GM12878 (cell line): ENCODE measurements around the gene DDX10. TPM values are rescaled to one million over a fixed set of nuclear protein-coding genes. Genes with fewer than 3 reads are reported as not detected.

Source experiments
- ATAC-seq: fragments of 200-7000 bp; cut with Tn5 transposase; 3 replicates; pipeline ENCODE4 v1.9.1; 2020; ENCODE audit warnings: mild to moderate bottlenecking, moderate library complexity
- BruUV-seq: library from RNA; stranded (reverse); fragments of 400-500 nt; replicated peaks from 2 replicates; lab custom pipeline; 2021; lab: Mats Ljungman, UMichigan
- CTCF ChIA-PET: fragments of 300-600 bp; sonication (Branson Sonifier 250); formaldehyde crosslinking; extraction: SDS; loops from one replicate; lab custom pipeline; 2021; ENCODE audit warnings: inconsistent platforms; lab: Yijun Ruan, JAX
- POLR2A ChIA-PET: fragments of 350-600 bp; formaldehyde crosslinking; extraction: SDS; loops from one replicate; lab custom pipeline; 2021; ENCODE audit warnings: inconsistent platforms; lab: Charles Lee
- RAD21 ChIA-PET: fragments of 300-600 bp; sonication (Branson Sonifier 250); formaldehyde crosslinking; loops from one replicate; lab custom pipeline; 2023; ENCODE audit warnings: antibody characterized with exemption; ENCODE audit not compliant: unreplicated experiment; lab: Charles Lee
- SMC1A ChIA-PET: fragments of 300-600 bp; sonication (Branson Sonifier 250); formaldehyde crosslinking; loops from one replicate; lab custom pipeline; 2023; ENCODE audit not compliant: unreplicated experiment, uncharacterized antibody; lab: Charles Lee
- DNase-seq: peaks from one replicate; pipeline ENCODE4 v3.0.0-alpha.2; 2011; ENCODE audit warnings: low read depth, low spot score
- FAIRE-seq: peaks from 3 replicates; lab custom pipeline; 2011; peaks lifted over from hg19 to GRCh38; lab: Jason Lieb, UNC
- H2AFZ ChIP-seq: 2 replicates; pipeline ENCODE4 v1.6.0; 2011; ENCODE audit warnings: low read depth, low read length, control low read depth; ENCODE audit not compliant: control insufficient read depth
- H3K27ac ChIP-seq: 2 replicates; pipeline ENCODE4 v1.5.1; 2011; ENCODE audit warnings: control low read depth; ENCODE audit not compliant: control insufficient read depth, insufficient read depth
- H3K27me3 ChIP-seq, 2 experiments: replicated peaks in 1 of 2; 2 replicates each; pipeline versions ENCODE4 v1.6.0 to v1.6.1; 2011; ENCODE audit warnings: low read length in 1 of 2; ENCODE audit not compliant: control insufficient read depth in 2 of 2, insufficient read depth in 2 of 2
- H3K36me3 ChIP-seq, 2 experiments: 2 replicates each; pipeline ENCODE4 v1.5.1; 2011; ENCODE audit warnings: low read length in 1 of 2; ENCODE audit not compliant: control insufficient read depth in 2 of 2, insufficient read depth in 2 of 2
- H3K4me1 ChIP-seq: 2 replicates; pipeline ENCODE4 v1.6.1; 2011; ENCODE audit warnings: mild to moderate bottlenecking, low read length, moderate library complexity, mixed read lengths; ENCODE audit not compliant: control insufficient read depth, insufficient read depth
- H3K4me2 ChIP-seq: 2 replicates; pipeline ENCODE4 v1.6.0; 2011; ENCODE audit warnings: control low read depth; ENCODE audit not compliant: control insufficient read depth, insufficient read depth
- H3K4me3 ChIP-seq: fragments of 200-600 bp; sonication (generic); 2 replicates; pipeline ENCODE4 v1.5.1; 2016
- H3K79me2 ChIP-seq: 2 replicates; pipeline ENCODE4 v1.6.0; 2011; ENCODE audit warnings: low read length; ENCODE audit not compliant: control insufficient read depth, insufficient read depth
- H3K9ac ChIP-seq: 2 replicates; pipeline ENCODE4 v1.8.0; 2011; ENCODE audit warnings: low read length, control low read depth, mixed read lengths; ENCODE audit not compliant: control insufficient read depth, insufficient read depth
- H3K9me3 ChIP-seq: replicated peaks from 3 replicates; pipeline ENCODE4 v1.5.1; 2011; ENCODE audit warnings: mild to moderate bottlenecking, low read length; ENCODE audit not compliant: control insufficient read depth, insufficient read depth
- H4K20me1 ChIP-seq: 2 replicates; pipeline ENCODE4 v1.6.0; 2011; ENCODE audit not compliant: control insufficient read depth, insufficient read depth
- GABPA ChIP-seq: IDR thresholded peaks from 2 replicates; pipeline ENCODE4 v1.6.1; 2014; ENCODE audit warnings: antibody characterized with exemption, low read depth, mild to moderate bottlenecking, inconsistent platforms
- GATAD2B ChIP-seq: fragments of 450-650 bp; conservative IDR thresholded peaks from 2 replicates; pipeline ENCODE4 v1.6.1; 2017; ENCODE audit warnings: low read depth, mild to moderate bottlenecking, moderate library complexity
- HCFC1 ChIP-seq: fragments of 150-350 bp; IDR thresholded peaks from 2 replicates; pipeline ENCODE4 v1.6.1; 2014; ENCODE audit warnings: low read length
- LARP7 ChIP-seq: fragments of 450-650 bp; IDR thresholded peaks from 2 replicates; pipeline ENCODE4 v1.6.1; 2017; ENCODE audit warnings: mild to moderate bottlenecking
- MYC ChIP-seq: IDR thresholded peaks from 2 replicates; pipeline ENCODE4 v1.6.1; 2011; ENCODE audit warnings: mild to moderate bottlenecking, low read length, moderate library complexity, inconsistent platforms; ENCODE audit not compliant: insufficient read depth, insufficient replicate concordance, insufficient read length, severe bottlenecking
- NR2C1 ChIP-seq: fragments of 450-650 bp; IDR thresholded peaks from 2 replicates; pipeline ENCODE4 v1.6.1; 2017; ENCODE audit warnings: antibody characterized with exemption, mild to moderate bottlenecking, moderate library complexity
- NR2F1 ChIP-seq: fragments of 450-650 bp; conservative IDR thresholded peaks from 2 replicates; pipeline ENCODE4 v1.6.1; 2017; ENCODE audit warnings: mild to moderate bottlenecking
- RBBP5 ChIP-seq: fragments of 200-600 bp; sonication (generic); conservative IDR thresholded peaks from 2 replicates; pipeline ENCODE4 v1.6.1; 2016
- SIN3A ChIP-seq: IDR thresholded peaks from 2 replicates; pipeline ENCODE4 v1.6.1; 2012; ENCODE audit warnings: low read depth, low read length, improper control_type of control experiment
- SP1 ChIP-seq: IDR thresholded peaks from one replicate; pipeline ENCODE4 v1.6.1; 2011; ENCODE audit warnings: low read depth, low read length
- USF1 ChIP-seq: IDR thresholded peaks from 2 replicates; pipeline ENCODE4 v1.6.1; 2011; ENCODE audit warnings: borderline replicate concordance, low read depth, mild to moderate bottlenecking, moderate library complexity, mixed read lengths, low read length; ENCODE audit not compliant: insufficient read depth; ENCODE audit errors: extremely low read length
- YBX1 ChIP-seq: fragments of 450-650 bp; IDR thresholded peaks from 2 replicates; pipeline ENCODE4 v1.6.1; 2016; ENCODE audit warnings: antibody characterized with exemption
- ZZZ3 ChIP-seq: IDR thresholded peaks from 2 replicates; pipeline ENCODE4 v1.6.1; 2011; ENCODE audit warnings: low read depth; ENCODE audit not compliant: control insufficient read depth, insufficient read length
- WGBS: methylation state at CpG from one replicate; pipeline ENCODE4 v1.1.6; 2016; ENCODE audit warnings: low lambda C conversion rate; ENCODE audit not compliant: insufficient replicate concordance, insufficient coverage; ENCODE audit errors: missing lambda C conversion rate; 5-methylcytosine and 5-hydroxymethylcytosine counted together
- in situ Hi-C: fragments of 300-500 bp; cut with MboI; formaldehyde crosslinking; loops from 9 replicates; pipeline ENCODE4 v1.14.3; 2018; ENCODE audit warnings: mixed read lengths
- intact Hi-C: fragments of 100-400 bp; cut with micrococcal nuclease; formaldehyde crosslinking; loops from one replicate; pipeline ENCODE4 v1.14.2; 2022; ENCODE audit not compliant: unreplicated experiment
- polyA plus RNA-seq, 11 experiments: library from polyadenylated mRNA; depleted of rRNA in 4 of 11; unstranded in 6 of 11; stranded (reverse) in 5 of 11; fragments of >200 nt; fragmentation: Nextera tagmentation in 4 of 11; fragmentation: Illumina TruSeq in 1 of 11; extraction: Ambion mirVana in 4 of 11; extraction: Trizol in 1 of 11; gene quantifications; 1 replicate in 1 of 11; 2 replicates in 10 of 11; pipeline versions ENCODE4 v1.2.1 to v1.2.3, GENCODE V29; 2011 to 2016; ENCODE audit warnings: inconsistent platforms in 2 of 11, missing spikeins in 2 of 11, low read depth in 1 of 11
- total RNA-seq, 4 experiments: library from RNA; depleted of rRNA in 3 of 4; stranded (reverse); fragments of >200 nt in 3 of 4; fragmentation: Illumina TruSeq in 1 of 4; extraction: Trizol in 1 of 4; gene quantifications; 2 replicates each; pipeline versions ENCODE4 v1.2.1 to v1.2.3, GENCODE V29; 2013 to 2021
- TF ChIP-seq, protein P1 (sequence below): fragments of 450-650 bp; IDR thresholded peaks from 2 replicates; pipeline ENCODE4 v1.6.1; 2014; ENCODE audit warnings: mild to moderate bottlenecking

The DDX10 gene
- total and polyA plus RNA-seq, 10 of the 15 experiments (the other 5 are each of a cell fraction or from before 2014, with no cell fraction given): 20.9 to 51.5 (median 31.9) TPM

GRCh38 chr11:108743851-108744250, 79.0 kb downstream of the DDX10 start:
- Histone ChIP-seq H3K9me3 (peaks cover 7% of the 10 kb centered on the region; the same call in 2 of the 3 replicates), H3K4me3 (no peak overlapping the region), H3K27me3 (no peaks in the 10 kb centered on the region), H3K79me2 (peaks cover 3% of the 10 kb centered on the region; the same call in 1 of the 2 replicates), H3K4me2 (no peak overlapping the region), H3K9ac (no peak overlapping the region), H3K27ac (no peak overlapping the region), H3K4me1 (no peaks in the 10 kb centered on the region), H3K36me3 (no peaks in the 10 kb centered on the region; a peak in 2 of 4 replicates), H2AFZ (no peak overlapping the region), H4K20me1 (no peaks in the 10 kb centered on the region)
- POLR2A ChIA-PET: no interaction called here
- no peak for TF ChIP-seq SIN3A
- TF ChIP-seq MYC: no peak
- no peak for TF ChIP-seq GABPA
- TF ChIP-seq LARP7: no peak
- TF ChIP-seq HCFC1: no peak
- no peak for TF ChIP-seq NR2F1
- CTCF ChIA-PET: interaction anchor here (2.3 kb wide), 1 partner anchor 10 kb away, joined by 10 read pairs; no protein-coding TSS in a partner anchor
- intact Hi-C loops (no loop called here), in situ Hi-C loops (no loop called here)
- ATAC-seq (no peak), DNase-seq (no peak), FAIRE-seq (no peak)
- no TSS peak for BruUV-seq
- SMC1A ChIA-PET: no interaction called here
- 98% methylated on average over 3 of the region's 3 CpGs for WGBS
- RAD21 ChIA-PET: no interaction called here

GRCh38 chr11:108748968-108749367, 84.1 kb downstream of the DDX10 start:
- ATAC-seq: no peak
- RAD21 ChIA-PET: interaction anchor here (0.7 to 1.5 kb wide), 3 partner anchors 11 to 51 kb away, joined by 3 to 6 read pairs (median 5); no protein-coding TSS in a partner anchor
- Histone ChIP-seq H3K4me1 (no peaks in the 10 kb centered on the region), H3K4me3 (no peak overlapping the region), H2AFZ (no peak overlapping the region), H3K27me3 (no peaks in the 10 kb centered on the region), H3K79me2 (peaks cover 6% of the 10 kb centered on the region), H3K9ac (no peak overlapping the region), H3K36me3 (no peaks in the 10 kb centered on the region), H4K20me1 (no peaks in the 10 kb centered on the region), H3K9me3 (no peaks in the 10 kb centered on the region), H3K27ac (no peak overlapping the region), H3K4me2 (no peak overlapping the region)
- in situ Hi-C loops (no loop called here), intact Hi-C loops (no loop called here)
- 94% methylated on average over 6 of the region's 6 CpGs for WGBS
- no peak for DNase-seq
- CTCF ChIA-PET: interaction anchor here (1.3 to 3.6 kb wide), 4 partner anchors 10 to 50 kb away, joined by 4 to 23 read pairs (median 7); no protein-coding TSS in a partner anchor
- SMC1A ChIA-PET: interaction anchor here (0.6 to 2.5 kb wide), 9 partner anchors 9 to 54 kb away, joined by 3 to 16 read pairs (median 4); no protein-coding TSS in a partner anchor
- FAIRE-seq: no peak
- TF ChIP-seq USF1: no peak
- no peak for TF ChIP-seq GATAD2B
- no peak for TF ChIP-seq NR2C1
- TF ChIP-seq ZZZ3: no peak
- no peak for TF ChIP-seq RBBP5
- TF ChIP-seq YBX1: no peak
- TF ChIP-seq, protein P1, sequence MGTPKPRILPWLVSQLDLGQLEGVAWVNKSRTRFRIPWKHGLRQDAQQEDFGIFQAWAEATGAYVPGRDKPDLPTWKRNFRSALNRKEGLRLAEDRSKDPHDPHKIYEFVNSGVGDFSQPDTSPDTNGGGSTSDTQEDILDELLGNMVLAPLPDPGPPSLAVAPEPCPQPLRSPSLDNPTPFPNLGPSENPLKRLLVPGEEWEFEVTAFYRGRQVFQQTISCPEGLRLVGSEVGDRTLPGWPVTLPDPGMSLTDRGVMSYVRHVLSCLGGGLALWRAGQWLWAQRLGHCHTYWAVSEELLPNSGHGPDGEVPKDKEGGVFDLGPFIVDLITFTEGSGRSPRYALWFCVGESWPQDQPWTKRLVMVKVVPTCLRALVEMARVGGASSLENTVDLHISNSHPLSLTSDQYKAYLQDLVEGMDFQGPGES: no peak
- no peak for TF ChIP-seq HCFC1
- TF ChIP-seq SP1: no peak
- no TSS peak for BruUV-seq
- POLR2A ChIA-PET: interaction anchor here (1.1 kb wide), 1 partner anchor 84 kb away, joined by 3 read pairs; the partner anchor contains the start of gene DDX10
